ENCODE data around the gene LRRC72.

The LRRC72 gene

GRCh38 chr7:16542401-16542800 is 15.8 kb downstream of the LRRC72 start:
- no peak for DNase-seq (ENCODE audit: low read depth)
- no peak for TF ChIP-seq CTCF (conservative IDR thresholded peaks at IDR 0.05; ENCODE audit: control insufficient read depth, insufficient read depth, low read depth, low read length)
- no peak overlapping the region for H3K4me3 ChIP-seq (ENCODE audit: control insufficient read depth, low read depth, low read length)

GRCh38 chr7:16543456-16543855 is 16.8 kb downstream of the LRRC72 start:
- no peak overlapping the region for H3K4me3 ChIP-seq (ENCODE audit: control insufficient read depth, low read depth, low read length)
- no peak for DNase-seq (ENCODE audit: low read depth)
- no peak for TF ChIP-seq CTCF (conservative IDR thresholded peaks at IDR 0.05; ENCODE audit: control insufficient read depth, insufficient read depth, low read depth, low read length)

- TF ChIP-seq CTCF (conservative IDR thresholded peaks at IDR 0.05; ENCODE audit: control insufficient read depth, insufficient read depth, low read depth, low read length) = no peak
- no peak for DNase-seq (ENCODE audit: low read depth)
- no peak overlapping the region for H3K4me3 ChIP-seq (ENCODE audit: control insufficient read depth, low read depth, low read length)
Observed at GRCh38 chr7:16546921-16547505, 20.4 kb downstream of the LRRC72 start.

GRCh38 chr7:16548428-16548827 is 21.8 kb downstream of the LRRC72 start:
- H3K4me3 ChIP-seq (ENCODE audit: control insufficient read depth, low read depth, low read length) = no peak overlapping the region
- no peak for TF ChIP-seq CTCF (conservative IDR thresholded peaks at IDR 0.05; ENCODE audit: control insufficient read depth, insufficient read depth, low read depth, low read length)
- DNase-seq (ENCODE audit: low read depth) = no peak

GRCh38 chr7:16550671-16551070 is 24.0 kb downstream of the LRRC72 start:
- no peak for TF ChIP-seq CTCF (conservative IDR thresholded peaks at IDR 0.05; ENCODE audit: control insufficient read depth, insufficient read depth, low read depth, low read length)
- no peak overlapping the region for H3K4me3 ChIP-seq (ENCODE audit: control insufficient read depth, low read depth, low read length)
- no peak for DNase-seq (ENCODE audit: low read depth)

- no peak for TF ChIP-seq CTCF (conservative IDR thresholded peaks at IDR 0.05; ENCODE audit: control insufficient read depth, insufficient read depth, low read depth, low read length)
- no peak overlapping the region for H3K4me3 ChIP-seq (ENCODE audit: control insufficient read depth, low read depth, low read length)
- no peak for DNase-seq (ENCODE audit: low read depth)
Observed at GRCh38 chr7:16554518-16555236, 28.1 kb downstream of the LRRC72 start.
